BJ (cell line): Measurements from ENCODE around the gene KCNQ2. TPM values are rescaled to one million over a fixed set of nuclear protein-coding genes. Genes with fewer than 3 reads are reported as not detected.

Experiments
- CTCF ChIA-PET: fragments of 350-600 bp; formaldehyde crosslinking; extraction: SDS; loops from one replicate; lab custom pipeline; 2021; ENCODE audit warnings: antibody characterized with exemption, inconsistent platforms; lab: Yijun Ruan, JAX
- POLR2A ChIA-PET: fragments of 300-600 bp; sonication (Branson Sonifier 250); formaldehyde crosslinking; extraction: SDS; loops from one replicate; lab custom pipeline; 2021; ENCODE audit warnings: antibody characterized with exemption; lab: Charles Lee
- DNase-seq: peaks from one replicate; pipeline ENCODE4 v3.0.0-alpha.2; 2011; ENCODE audit warnings: low read depth
- H3K27me3 ChIP-seq: 2 replicates; pipeline ENCODE4 v1.6.0; 2011; ENCODE audit warnings: low read length; ENCODE audit not compliant: control insufficient read depth, insufficient read depth
- H3K36me3 ChIP-seq: 2 replicates; pipeline ENCODE4 v1.5.1; 2011; ENCODE audit warnings: low read length; ENCODE audit not compliant: control insufficient read depth, insufficient read depth
- H3K4me3 ChIP-seq: 2 replicates; pipeline ENCODE4 v1.5.1; 2011; ENCODE audit warnings: low read depth, mild to moderate bottlenecking, control low read depth, low read length
- CTCF ChIP-seq: IDR thresholded peaks from 2 replicates; pipeline ENCODE4 v1.5.1; 2011; ENCODE audit warnings: low read depth, mild to moderate bottlenecking, control low read depth, inconsistent platforms, low read length, moderate library complexity; ENCODE audit not compliant: insufficient read depth
- polyA plus RNA-seq: library from polyadenylated mRNA; depleted of rRNA; stranded (reverse); fragments of >200 nt; gene quantifications from 2 replicates; pipeline ENCODE4 v1.2.3, GENCODE V29; 2011; rRNA removed

The KCNQ2 gene
- polyA plus RNA-seq, 1 experiment, result not detected

GRCh38 chr20:63352811-63353221 is 119.6 kb downstream of the KCNQ2 start:
- ChIA-PET POLR2A (no interaction called here), CTCF (no interaction called here)
- no peak overlapping the region for H3K4me3 ChIP-seq
- H3K27me3 ChIP-seq, result no peaks in the 10 kb centered on the region
- H3K36me3 ChIP-seq, result no peaks in the 10 kb centered on the region
- no peak for DNase-seq
- TF ChIP-seq CTCF, result no peak

DNA sequence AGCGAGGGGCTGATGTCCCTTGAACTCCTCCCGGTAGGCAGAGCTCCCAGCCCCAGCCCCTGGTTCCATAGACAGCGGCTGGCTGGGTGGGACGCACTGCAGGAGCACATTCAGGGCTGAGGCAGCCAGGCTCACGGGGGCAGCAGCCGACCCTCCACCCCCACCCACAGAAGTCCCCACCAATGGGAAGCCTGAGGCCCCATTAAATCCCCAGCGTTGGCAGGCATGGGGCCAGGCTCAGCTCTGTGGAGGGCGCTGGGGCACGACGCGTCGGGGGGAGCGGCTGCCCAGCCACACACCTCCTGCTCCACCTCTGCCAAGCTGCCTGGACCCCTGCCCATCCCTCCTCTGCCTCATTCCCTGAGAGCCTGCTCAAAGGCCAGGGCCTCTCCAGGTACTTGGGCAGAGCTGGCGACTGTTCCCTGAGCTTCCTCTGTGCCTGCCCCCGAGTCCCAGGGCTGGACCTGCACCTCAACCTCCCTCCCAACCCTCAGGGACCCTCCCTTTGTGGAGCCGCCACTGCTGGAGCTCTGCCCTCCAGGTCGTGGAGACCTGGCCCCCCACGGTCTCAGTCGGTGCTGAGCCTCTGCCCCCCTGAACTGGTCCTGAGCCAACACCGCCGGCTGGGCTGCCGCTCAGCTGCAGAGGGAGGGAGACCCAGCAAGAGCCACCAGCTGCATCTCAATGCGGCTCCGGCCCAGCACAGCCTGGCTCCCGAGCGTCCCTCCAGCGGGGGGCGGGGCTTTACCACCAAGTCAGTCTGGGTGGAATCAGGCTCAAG is 120.5 kb downstream of the KCNQ2 start:
- POLR2A ChIA-PET, result no interaction called here
- DNase-seq, result no peak
- Histone ChIP-seq H3K36me3 (no peaks in the 10 kb centered on the region), H3K4me3 (no peak overlapping the region), H3K27me3 (no peaks in the 10 kb centered on the region)
- no peak for TF ChIP-seq CTCF
- CTCF ChIA-PET, result interaction anchor here (1.8 kb wide), 1 partner anchor 42 kb away, joined by 4 read pairs; no protein-coding TSS in a partner anchor

DNA sequence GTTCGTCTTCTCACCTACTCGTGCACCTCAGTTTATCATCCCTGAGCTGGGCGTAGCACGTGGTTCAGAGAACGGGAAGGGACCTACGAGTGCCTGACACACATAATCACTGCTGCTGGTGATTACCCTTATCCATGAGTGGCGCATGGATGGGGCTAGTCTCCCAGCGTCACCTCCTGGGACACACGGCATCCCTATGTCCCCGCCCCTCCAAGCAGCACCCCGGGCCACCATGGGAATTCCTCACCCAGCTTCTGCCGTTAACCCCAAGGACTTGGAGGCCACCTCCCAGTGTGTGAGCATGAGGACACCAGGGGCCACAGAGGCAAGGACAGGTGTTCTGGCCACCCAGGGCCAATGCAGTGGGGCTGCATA is 121.1 kb downstream of the KCNQ2 start:
- no peak overlapping the region for H3K4me3 ChIP-seq
- CTCF ChIA-PET, result interaction anchor here (1.8 kb wide), 1 partner anchor 42 kb away, joined by 4 read pairs; no protein-coding TSS in a partner anchor
- no peaks in the 10 kb centered on the region for H3K36me3 ChIP-seq
- TF ChIP-seq CTCF, result no peak
- POLR2A ChIA-PET, result no interaction called here
- no peaks in the 10 kb centered on the region for H3K27me3 ChIP-seq
- DNase-seq, result no peak

- POLR2A ChIA-PET, result no interaction called here
- CTCF ChIA-PET, result interaction anchor here (1.8 kb wide), 1 partner anchor 41 kb away, joined by 4 read pairs; no protein-coding TSS in a partner anchor
- TF ChIP-seq CTCF, result no peak
Measured at GRCh38 chr20:63350597-63351325, 121.7 kb downstream of the KCNQ2 start.

More at GRCh38 chr20:63350597-63351325, 121.7 kb downstream of the KCNQ2 start:
- H3K27me3 ChIP-seq, result 0 out of 2 replicates have a peak, but pooled peaks cover 1% of the 10 kb centered on the region
- H3K4me3 ChIP-seq, result no peak overlapping the region
- H3K36me3 ChIP-seq, result no peaks in the 10 kb centered on the region
- DNase-seq, result no peak

Other genes with a start within 250 kb of the KCNQ2 start
- gene BIRC7, start 236.8 kb downstream of the KCNQ2 start, polyA plus RNA-seq, result not detected in 2 replicates
- gene NKAIN4, start 218.2 kb downstream of the KCNQ2 start, polyA plus RNA-seq, result not detected in 2 replicates
- gene ARFGAP1, start 199.8 kb downstream of the KCNQ2 start, polyA plus RNA-seq, result 49.8 and 76.5 TPM in 2 replicates
- not detected in 2 replicates for gene COL20A1, start 179.5 kb downstream of the KCNQ2 start, polyA plus RNA-seq
- not detected in 2 replicates for gene CHRNA4, start 111.3 kb downstream of the KCNQ2 start, polyA plus RNA-seq
- gene EEF1A2, start 26.4 kb upstream of the KCNQ2 start, polyA plus RNA-seq, result 8.3 and 9.4 TPM in 2 replicates
- 16.5 and 26.9 TPM in 2 replicates for gene PPDPF, start 48.1 kb upstream of the KCNQ2 start, polyA plus RNA-seq
- 0.05 and 0.07 TPM in 2 replicates for gene PTK6, start 64.7 kb upstream of the KCNQ2 start, polyA plus RNA-seq
- gene SRMS, start 75.1 kb upstream of the KCNQ2 start, polyA plus RNA-seq, result not detected in 2 replicates
- gene FNDC11, start 81.5 kb upstream of the KCNQ2 start, polyA plus RNA-seq, result 0.26 and 0.76 TPM in 2 replicates
- 4.3 and 7.9 TPM in 2 replicates for gene HELZ2, start 101.6 kb upstream of the KCNQ2 start, polyA plus RNA-seq
- gene GMEB2, start 154.4 kb upstream of the KCNQ2 start, polyA plus RNA-seq, result 5.2 and 7.4 TPM in 2 replicates
- 9.7 and 12.7 TPM in 2 replicates for gene STMN3, start 180.8 kb upstream of the KCNQ2 start, polyA plus RNA-seq
- gene RTEL1, start 185.7 kb upstream of the KCNQ2 start, polyA plus RNA-seq, result 13.6 and 18.3 TPM in 2 replicates
- 2.1 and 3.2 TPM in 2 replicates for gene TNFRSF6B, start 224.0 kb upstream of the KCNQ2 start, polyA plus RNA-seq
- 29.3 and 41.9 TPM in 2 replicates for gene ARFRP1, start 235.3 kb upstream of the KCNQ2 start, polyA plus RNA-seq
- 9.4 and 15.9 TPM in 2 replicates for gene ZGPAT, start 235.4 kb upstream of the KCNQ2 start, polyA plus RNA-seq